Body of pancreas (tissue), 4 donors: ENCODE data around the gene DCHS2. TPM values are rescaled to one million over a fixed set of nuclear protein-coding genes. Genes with fewer than 3 reads are reported as not detected.

Experiments used
- ATAC-seq: fragments of 150-250 bp; one replicate; pipeline ENCODE4 v1.9.1; 2016
- DNase-seq, 4 donors: peaks; one replicate each; pipeline ENCODE4 v3.0.0-alpha.2; 2019
- H3K27ac ChIP-seq, 4 donors: fragments of 200-600 bp; sonication (generic); 1 replicate in 3 of 4; 2 replicates in 1 of 4; pipeline versions ENCODE4 v1.5.1 to v1.6.1; 2016 to 2019; ENCODE audit warnings: mild to moderate bottlenecking in 1 of 4, mixed read lengths in 1 of 4, moderate library complexity in 1 of 4
- H3K27me3 ChIP-seq, 2 donors: fragments of 200-600 bp; sonication (generic); one replicate each; pipeline ENCODE4 v1.6.0; 2016; ENCODE audit warnings: mild to moderate bottlenecking in 1 of 2
- H3K36me3 ChIP-seq, 2 donors: fragments of 200-600 bp; sonication (generic); replicated peaks in 1 of 2; 2 replicates each; pipeline ENCODE4 v1.5.1; 2016; ENCODE audit warnings: low read depth in 2 of 2; ENCODE audit not compliant: insufficient read depth in 1 of 2
- H3K4me1 ChIP-seq: fragments of 200-600 bp; sonication (generic); one replicate; pipeline ENCODE4 v1.6.0; 2016
- H3K4me3 ChIP-seq, 2 donors: fragments of 200-600 bp; sonication (generic); 1 replicate in 1 of 2; 2 replicates in 1 of 2; pipeline ENCODE4 v1.5.1; 2016 to 2019
- H3K9me3 ChIP-seq, 3 donors: fragments of 200-600 bp; sonication (generic); 1 replicate in 2 of 3; 2 replicates in 1 of 3; pipeline ENCODE4 v1.5.1; 2016
- POLR2A ChIP-seq, 3 donors: fragments of 450-650 bp; IDR thresholded peaks; one replicate each; pipeline ENCODE4 v1.6.1; 2016; ENCODE audit warnings: antibody characterized with exemption in 3 of 3, mild to moderate bottlenecking in 2 of 3
- WGBS, 2 donors: methylation state at CpG; one replicate each; pipeline ENCODE4 v1.1.5; 2017; 5-methylcytosine and 5-hydroxymethylcytosine counted together
- intact Hi-C: fragments of 100-400 bp; cut with DNase I; formaldehyde crosslinking; loops from one replicate; pipeline ENCODE4 v1.15.1; 2023
- total RNA-seq, 2 donors: library from RNA; depleted of rRNA; stranded (reverse); fragments of >200 nt; gene quantifications; one replicate each; pipeline ENCODE4 v1.1.0, GENCODE V29; 2016
- TF ChIP-seq, protein P1 (sequence below), 7 experiments: fragments of 450-650 bp in 4 of 7; fragments of 200-600 bp in 3 of 7; sonication (generic) in 3 of 7; IDR thresholded peaks; one replicate each; pipeline ENCODE4 v1.5.1; 2016 to 2019; ENCODE audit warnings: antibody characterized with exemption in 7 of 7

Gene DCHS2
- total RNA-seq, 2 donors from 2014 or later = 0.33 to 0.78 TPM

DNA sequence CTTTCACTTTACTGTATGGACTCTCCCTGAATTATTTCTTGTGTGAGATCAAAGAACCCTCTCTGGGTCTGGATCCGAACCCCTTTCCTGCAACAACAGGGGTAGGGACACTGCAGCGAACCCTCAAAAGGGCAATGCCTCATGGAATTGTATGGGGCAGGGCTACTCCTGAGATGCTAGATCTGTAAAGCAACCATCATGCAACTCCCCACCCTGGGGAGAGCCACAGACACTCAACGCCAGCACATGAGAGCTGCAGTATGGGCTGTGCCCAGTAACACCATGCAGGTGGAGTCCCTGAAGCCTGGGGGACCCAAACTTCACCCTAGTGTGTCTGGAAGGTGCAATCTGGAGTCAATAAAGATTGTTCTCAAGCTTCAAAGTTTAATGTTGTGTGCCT is 304.7 kb downstream of the DCHS2 start:
- Histone ChIP-seq H3K4me3 (no peak overlapping the region), H3K4me1 (no peaks in the 10 kb centered on the region), H3K27me3 (no peaks in the 10 kb centered on the region), H3K9me3 (no peaks in the 10 kb centered on the region), H3K36me3 (no peaks in the 10 kb centered on the region), H3K27ac (no peak overlapping the region)
- intact Hi-C loops = no loop called here
- ATAC-seq (no peak), DNase-seq (no peak)
- WGBS, 2 donors = 82 to 89% methylated on average over 3 of the region's 3 CpGs
- TF ChIP-seq POLR2A (IDR thresholded peaks at IDR 0.05) = no peak
- TF ChIP-seq, protein P1, sequence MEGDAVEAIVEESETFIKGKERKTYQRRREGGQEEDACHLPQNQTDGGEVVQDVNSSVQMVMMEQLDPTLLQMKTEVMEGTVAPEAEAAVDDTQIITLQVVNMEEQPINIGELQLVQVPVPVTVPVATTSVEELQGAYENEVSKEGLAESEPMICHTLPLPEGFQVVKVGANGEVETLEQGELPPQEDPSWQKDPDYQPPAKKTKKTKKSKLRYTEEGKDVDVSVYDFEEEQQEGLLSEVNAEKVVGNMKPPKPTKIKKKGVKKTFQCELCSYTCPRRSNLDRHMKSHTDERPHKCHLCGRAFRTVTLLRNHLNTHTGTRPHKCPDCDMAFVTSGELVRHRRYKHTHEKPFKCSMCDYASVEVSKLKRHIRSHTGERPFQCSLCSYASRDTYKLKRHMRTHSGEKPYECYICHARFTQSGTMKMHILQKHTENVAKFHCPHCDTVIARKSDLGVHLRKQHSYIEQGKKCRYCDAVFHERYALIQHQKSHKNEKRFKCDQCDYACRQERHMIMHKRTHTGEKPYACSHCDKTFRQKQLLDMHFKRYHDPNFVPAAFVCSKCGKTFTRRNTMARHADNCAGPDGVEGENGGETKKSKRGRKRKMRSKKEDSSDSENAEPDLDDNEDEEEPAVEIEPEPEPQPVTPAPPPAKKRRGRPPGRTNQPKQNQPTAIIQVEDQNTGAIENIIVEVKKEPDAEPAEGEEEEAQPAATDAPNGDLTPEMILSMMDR (IDR thresholded peaks at IDR 0.05) = no peak

DNA sequence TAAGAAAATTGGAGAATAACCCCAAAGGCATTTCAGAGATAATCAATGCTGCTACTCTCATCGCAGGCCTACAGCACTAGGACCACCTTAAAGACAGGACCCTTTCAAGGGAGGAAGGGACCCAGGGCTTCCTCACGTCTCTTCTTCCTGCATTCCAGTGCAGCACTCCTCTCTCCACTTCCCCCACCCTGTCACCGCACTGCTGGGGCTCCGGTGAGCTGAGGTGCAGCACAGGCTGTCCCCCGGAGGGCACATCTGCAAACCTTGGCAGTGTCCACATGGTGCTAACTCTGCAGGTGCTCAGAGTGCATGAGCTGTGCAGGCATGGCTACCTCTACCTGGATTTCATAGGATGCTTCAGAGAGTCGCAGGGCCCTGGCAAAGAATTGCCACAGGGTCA is 305.6 kb downstream of the DCHS2 start:
- H3K36me3 ChIP-seq = no peaks in the 10 kb centered on the region
- intact Hi-C loops = no loop called here
- H3K27me3 ChIP-seq = no peaks in the 10 kb centered on the region
- H3K9me3 ChIP-seq = no peaks in the 10 kb centered on the region
- 79 to 89% methylated on average over 6 of the region's 6 CpGs for WGBS, 2 donors
- DNase-seq (no peak), ATAC-seq (no peak)
- H3K27ac ChIP-seq = no peak overlapping the region
- no peaks in the 10 kb centered on the region for H3K4me1 ChIP-seq
- TF ChIP-seq POLR2A (IDR thresholded peaks at IDR 0.05) = no peak
- TF ChIP-seq, protein P1 (IDR thresholded peaks at IDR 0.05) = no peak
- no peak overlapping the region for H3K4me3 ChIP-seq

DNA sequence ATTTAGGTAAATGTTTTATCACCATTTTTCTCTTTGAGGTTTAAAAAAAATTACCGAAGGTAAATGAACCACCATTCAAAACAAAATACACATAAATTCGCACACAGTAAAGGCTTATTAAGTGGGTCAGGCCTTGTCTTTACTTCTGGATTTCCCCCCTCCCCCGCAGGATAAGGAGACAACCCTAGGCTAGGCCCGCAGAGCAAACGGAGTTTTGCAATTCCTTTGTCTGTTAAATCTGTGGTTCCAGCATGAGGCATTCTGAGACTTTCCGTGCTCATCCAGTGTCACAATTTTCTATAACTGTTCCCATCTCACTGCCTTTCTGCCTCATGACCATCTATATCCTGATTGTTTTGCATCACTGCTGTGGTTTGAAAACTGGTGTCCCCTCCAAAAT is 307.4 kb downstream of the DCHS2 start:
- no peak overlapping the region for H3K4me3 ChIP-seq
- ATAC-seq (no peak), DNase-seq (no peak)
- no peaks in the 10 kb centered on the region for H3K36me3 ChIP-seq
- intact Hi-C loops = no loop called here
- no peaks in the 10 kb centered on the region for H3K4me1 ChIP-seq
- no peak for TF ChIP-seq POLR2A (IDR thresholded peaks at IDR 0.05)
- TF ChIP-seq, protein P1 (IDR thresholded peaks at IDR 0.05) = no peak
- no peaks in the 10 kb centered on the region for H3K9me3 ChIP-seq
- H3K27me3 ChIP-seq = no peaks in the 10 kb centered on the region
- WGBS, 2 donors = 63 to 83% methylated on average over 6 of the region's 6 CpGs
- H3K27ac ChIP-seq = no peak overlapping the region

DNA sequence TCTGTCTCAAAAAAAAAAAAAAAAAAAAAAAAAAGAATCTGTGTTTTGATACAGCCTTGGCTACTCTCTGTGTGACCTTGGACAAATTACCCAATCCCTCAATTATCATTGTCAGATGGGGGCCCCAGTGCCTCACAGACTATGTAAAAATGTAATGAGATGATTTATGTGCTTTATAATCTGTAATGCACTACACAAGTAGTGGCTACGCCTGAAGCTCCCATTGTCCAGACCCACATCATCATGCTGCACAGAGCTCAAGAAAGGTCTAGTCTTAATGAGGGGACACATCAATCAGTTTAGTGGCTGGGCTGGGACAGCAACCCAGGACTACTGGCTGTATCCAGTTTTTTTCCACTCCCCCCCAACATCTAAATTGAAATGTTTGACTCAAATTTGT is 308.3 kb downstream of the DCHS2 start:
- no peak overlapping the region for H3K27ac ChIP-seq
- no peak overlapping the region for H3K4me3 ChIP-seq
- ATAC-seq (no peak), DNase-seq (no peak)
- H3K4me1 ChIP-seq = no peaks in the 10 kb centered on the region
- intact Hi-C loops = no loop called here
- no peaks in the 10 kb centered on the region for H3K27me3 ChIP-seq
- no peaks in the 10 kb centered on the region for H3K9me3 ChIP-seq
- H3K36me3 ChIP-seq = no peaks in the 10 kb centered on the region
- TF ChIP-seq, protein P1 (IDR thresholded peaks at IDR 0.05) = no peak
- no peak for TF ChIP-seq POLR2A (IDR thresholded peaks at IDR 0.05)
- WGBS, 2 donors = 80 to 100% methylated on average over 1 of the region's 1 CpG

Other genes with a start within 250 kb of the DCHS2 start
- gene PLRG1, start 58.6 kb upstream of the DCHS2 start, total RNA-seq = 10 to 100 TPM; 15.2 to 25.2 TPM
- not detected for gene FGB, start 71.2 kb upstream of the DCHS2 start, total RNA-seq
- gene FGA, start 98.9 kb upstream of the DCHS2 start, total RNA-seq = 1 to 10 TPM in 1 of 2 donors, not detected in 1; 1.0 TPM
- not detected for gene FGG, start 120.9 kb upstream of the DCHS2 start, total RNA-seq